ENCODE results near the gene ENOSF1.

The ENOSF1 gene

DNA sequence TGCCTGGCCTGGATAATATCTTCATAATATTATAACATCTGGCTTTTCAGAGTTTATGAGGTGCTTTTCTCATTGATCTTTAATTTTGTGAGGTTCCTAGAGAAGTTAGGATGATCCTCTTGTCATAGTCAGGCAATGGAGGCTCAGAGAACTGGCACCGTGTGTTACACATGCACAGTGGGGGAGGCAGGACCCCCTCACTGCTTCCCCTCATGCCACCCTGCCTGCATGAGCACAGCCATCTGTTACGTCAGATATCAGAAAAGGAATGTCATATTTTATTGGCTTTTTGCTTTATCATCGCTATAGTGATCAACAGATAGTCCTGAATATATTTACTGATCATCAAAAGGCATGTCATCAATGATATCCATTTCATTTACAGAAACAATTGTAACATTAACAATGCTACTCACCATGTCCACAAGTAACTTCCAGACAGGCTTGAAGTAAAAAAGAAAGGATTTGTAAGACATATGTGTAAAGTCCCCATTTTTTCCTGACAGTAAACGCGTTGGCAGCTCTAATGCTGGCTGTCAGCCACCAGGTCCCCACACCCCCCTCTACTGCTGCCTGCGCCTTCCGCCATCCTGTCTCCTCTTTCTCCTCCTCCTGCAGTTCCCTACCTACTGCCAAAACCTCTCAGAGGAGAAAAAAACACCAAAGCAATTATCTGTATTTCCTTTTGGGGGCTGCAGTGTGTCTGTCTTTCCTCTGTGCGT is 18.8 kb downstream of the ENOSF1 start:
- TF ChIP-seq, protein P1, sequence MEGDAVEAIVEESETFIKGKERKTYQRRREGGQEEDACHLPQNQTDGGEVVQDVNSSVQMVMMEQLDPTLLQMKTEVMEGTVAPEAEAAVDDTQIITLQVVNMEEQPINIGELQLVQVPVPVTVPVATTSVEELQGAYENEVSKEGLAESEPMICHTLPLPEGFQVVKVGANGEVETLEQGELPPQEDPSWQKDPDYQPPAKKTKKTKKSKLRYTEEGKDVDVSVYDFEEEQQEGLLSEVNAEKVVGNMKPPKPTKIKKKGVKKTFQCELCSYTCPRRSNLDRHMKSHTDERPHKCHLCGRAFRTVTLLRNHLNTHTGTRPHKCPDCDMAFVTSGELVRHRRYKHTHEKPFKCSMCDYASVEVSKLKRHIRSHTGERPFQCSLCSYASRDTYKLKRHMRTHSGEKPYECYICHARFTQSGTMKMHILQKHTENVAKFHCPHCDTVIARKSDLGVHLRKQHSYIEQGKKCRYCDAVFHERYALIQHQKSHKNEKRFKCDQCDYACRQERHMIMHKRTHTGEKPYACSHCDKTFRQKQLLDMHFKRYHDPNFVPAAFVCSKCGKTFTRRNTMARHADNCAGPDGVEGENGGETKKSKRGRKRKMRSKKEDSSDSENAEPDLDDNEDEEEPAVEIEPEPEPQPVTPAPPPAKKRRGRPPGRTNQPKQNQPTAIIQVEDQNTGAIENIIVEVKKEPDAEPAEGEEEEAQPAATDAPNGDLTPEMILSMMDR (IDR thresholded peaks at IDR 0.05; ENCODE audit: extremely low read depth, insufficient read depth, missing control alignments), result no peak
- in situ Hi-C loops (cut with MboI; ENCODE audit: low pct_unique_long_range_greater_than_20kb, low sequenced_read_pairs, unreplicated experiment), result no loop called here
- DNase-seq (ENCODE audit: low spot score), result no peak

DNA sequence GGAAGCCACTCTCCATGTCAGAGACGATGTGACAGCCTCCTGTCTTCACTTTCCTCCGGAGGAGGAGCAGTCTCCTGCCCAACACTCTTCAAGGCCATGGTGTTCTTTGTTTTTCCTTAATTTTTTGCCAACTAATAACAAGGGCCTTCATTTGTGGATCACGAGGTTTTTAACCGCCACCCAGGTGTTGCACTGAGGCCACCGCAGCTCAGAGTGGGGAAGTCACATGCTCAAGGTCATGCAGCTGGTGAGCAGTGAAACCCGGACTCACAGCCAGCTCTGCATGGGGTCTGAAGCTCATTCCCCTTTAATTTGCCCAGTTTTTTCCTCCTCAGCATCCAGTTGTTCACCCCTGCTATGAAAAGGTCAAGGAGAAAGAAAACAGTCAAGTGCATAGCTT is 19.6 kb downstream of the ENOSF1 start:
- in situ Hi-C loops (cut with MboI; ENCODE audit: low pct_unique_long_range_greater_than_20kb, low sequenced_read_pairs, unreplicated experiment), result no loop called here
- TF ChIP-seq, protein P1 (IDR thresholded peaks at IDR 0.05; ENCODE audit: extremely low read depth, insufficient read depth, missing control alignments), result no peak
- no peak for DNase-seq (ENCODE audit: low spot score)

DNA sequence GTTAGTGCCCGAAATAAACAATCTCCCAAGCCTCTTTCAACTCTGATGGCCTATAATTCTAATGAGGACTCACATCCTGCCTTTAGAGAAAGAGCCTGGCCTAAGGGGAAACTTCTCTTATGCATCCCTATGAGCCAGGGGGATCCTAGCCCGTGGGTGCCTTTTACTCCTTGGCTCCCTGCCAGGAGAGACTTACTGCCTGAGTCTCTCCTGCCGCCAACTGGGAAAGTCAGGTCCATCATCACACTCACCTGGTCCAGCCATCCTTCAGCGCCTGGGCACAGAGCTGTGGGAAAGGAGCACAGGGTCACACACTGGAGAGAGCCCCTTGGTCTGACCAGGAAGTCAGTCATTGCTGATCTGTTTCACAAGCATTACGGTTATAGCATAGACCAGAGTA is 24.1 kb downstream of the ENOSF1 start:
- DNase-seq (ENCODE audit: low spot score), result no peak
- in situ Hi-C loops (cut with MboI; ENCODE audit: low pct_unique_long_range_greater_than_20kb, low sequenced_read_pairs, unreplicated experiment), result no loop called here
- TF ChIP-seq, protein P1 (IDR thresholded peaks at IDR 0.05; ENCODE audit: extremely low read depth, insufficient read depth, missing control alignments), result no peak

- in situ Hi-C loops (cut with MboI; ENCODE audit: low pct_unique_long_range_greater_than_20kb, low sequenced_read_pairs, unreplicated experiment), result no loop called here
- TF ChIP-seq, protein P1 (IDR thresholded peaks at IDR 0.05; ENCODE audit: extremely low read depth, insufficient read depth, missing control alignments), result no peak
- no peak for DNase-seq (ENCODE audit: low spot score)
Measured at GRCh38 chr18:686339-687111, 25.9 kb downstream of the ENOSF1 start.

- in situ Hi-C loops (cut with MboI; ENCODE audit: low pct_unique_long_range_greater_than_20kb, low sequenced_read_pairs, unreplicated experiment), result no loop called here
- DNase-seq (ENCODE audit: low spot score), result no peak
- TF ChIP-seq, protein P1 (IDR thresholded peaks at IDR 0.05; ENCODE audit: extremely low read depth, insufficient read depth, missing control alignments), result no peak
Measured at GRCh38 chr18:685438-685837, 27.0 kb downstream of the ENOSF1 start.

DNA sequence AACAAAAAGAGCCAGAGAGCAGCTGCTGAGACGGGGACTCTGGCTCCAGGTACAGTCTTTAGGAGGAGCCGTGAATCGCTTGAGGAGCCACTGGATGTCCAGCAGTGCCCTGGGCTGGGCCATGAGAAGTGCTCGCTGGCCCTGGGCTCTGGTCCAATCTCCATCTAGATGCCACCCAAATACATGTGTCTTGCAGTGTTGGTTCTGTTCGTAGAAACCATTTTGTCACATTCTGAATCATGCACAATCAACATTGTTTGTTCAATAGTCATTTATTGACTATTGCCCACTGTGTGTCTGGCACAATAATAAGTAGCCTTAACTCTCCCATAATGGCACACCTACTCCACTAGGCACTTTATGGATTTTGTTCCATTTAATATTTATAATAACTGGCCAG is 28.9 kb downstream of the ENOSF1 start:
- in situ Hi-C loops (cut with MboI; ENCODE audit: low pct_unique_long_range_greater_than_20kb, low sequenced_read_pairs, unreplicated experiment), result no loop called here
- no peak for DNase-seq (ENCODE audit: low spot score)
- TF ChIP-seq, protein P1 (IDR thresholded peaks at IDR 0.05; ENCODE audit: extremely low read depth, insufficient read depth, missing control alignments), result no peak
